ENCODE measurements around the gene GJB4. TPM values are rescaled to one million over a fixed set of nuclear protein-coding genes. Genes with fewer than 3 reads are reported as not detected.

Gene GJB4
- total RNA-seq, 1 donor from 2014 or later, result not detected

GRCh38 chr1:34794790-34795180, 35.2 kb downstream of the GJB4 start:
- peaks cover 24% of the 10 kb centered on the region for H3K4me1 Mint-ChIP-seq
- no peaks in the 10 kb centered on the region for H3K9me3 Mint-ChIP-seq
- peaks cover 2% of the 10 kb centered on the region for H3K36me3 Mint-ChIP-seq
- Histone ChIP-seq H3K4me1 (peaks cover 9% of the 10 kb centered on the region), H3K27me3 (peaks cover 83% of the 10 kb centered on the region), H3K4me3 (no peak overlapping the region), H3F3A (ENCODE audit: low read depth) (no peaks in the 10 kb centered on the region), H4K20me1 (ENCODE audit: low read depth) (peaks cover 10% of the 10 kb centered on the region), H3K9me3 (ENCODE audit: low read depth) (no peaks in the 10 kb centered on the region), H3K27ac (no peak overlapping the region), H3K4me2 (no peak overlapping the region), H3K79me2 (ENCODE audit: low read depth) (no peaks in the 10 kb centered on the region), H2AFZ (replicated peaks) (no peak overlapping the region), H3K36me3 (no peaks in the 10 kb centered on the region), H3K9ac (no peak overlapping the region)
- TF ChIP-seq EZH2phosphoT487 (IDR thresholded peaks at IDR 0.05) (no peak), CTCF (IDR thresholded peaks at IDR 0.05) (no peak), EZH2 (IDR thresholded peaks at IDR 0.05) (no peak)
- no peak overlapping the region for H3K4me3 Mint-ChIP-seq
- no peak overlapping the region for H3K27ac Mint-ChIP-seq
- no peak for DNase-seq (ENCODE audit: low spot score)
- peaks cover 11% of the 10 kb centered on the region for H3K27me3 Mint-ChIP-seq (ENCODE audit: insufficient read depth, low read depth)

GRCh38 chr1:34795916-34796315, 36.4 kb downstream of the GJB4 start:
- Histone ChIP-seq H3K27me3 (peaks cover 76% of the 10 kb centered on the region), H3K27ac (no peak overlapping the region), H3K4me2 (no peak overlapping the region), H3F3A (ENCODE audit: low read depth) (no peaks in the 10 kb centered on the region), H3K4me1 (peaks cover 9% of the 10 kb centered on the region), H3K79me2 (ENCODE audit: low read depth) (no peaks in the 10 kb centered on the region), H3K4me3 (no peak overlapping the region), H2AFZ (replicated peaks) (no peak overlapping the region), H4K20me1 (ENCODE audit: low read depth) (peaks cover 10% of the 10 kb centered on the region), H3K36me3 (no peaks in the 10 kb centered on the region), H3K9ac (no peak overlapping the region), H3K9me3 (ENCODE audit: low read depth) (no peaks in the 10 kb centered on the region)
- no peak for DNase-seq (ENCODE audit: low spot score)
- peaks cover 24% of the 10 kb centered on the region for H3K4me1 Mint-ChIP-seq
- TF ChIP-seq EZH2 (IDR thresholded peaks at IDR 0.05) (no peak), CTCF (IDR thresholded peaks at IDR 0.05) (no peak), EZH2phosphoT487 (IDR thresholded peaks at IDR 0.05) (no peak)
- H3K36me3 Mint-ChIP-seq, result peaks cover 2% of the 10 kb centered on the region
- peaks cover 9% of the 10 kb centered on the region for H3K27me3 Mint-ChIP-seq (ENCODE audit: insufficient read depth, low read depth)
- H3K9me3 Mint-ChIP-seq, result no peaks in the 10 kb centered on the region
- peak overlapping the region; percentile 78 for H3K27ac Mint-ChIP-seq
- H3K4me3 Mint-ChIP-seq, result peak overlapping the region; percentile 8

- H3K4me1 Mint-ChIP-seq, result peaks cover 22% of the 10 kb centered on the region
- H3K36me3 Mint-ChIP-seq, result peaks cover 2% of the 10 kb centered on the region
- H3K27me3 ChIP-seq, result peaks cover 66% of the 10 kb centered on the region
- TF ChIP-seq EZH2phosphoT487 (IDR thresholded peaks at IDR 0.05), result no peak
- no peak for TF ChIP-seq EZH2 (IDR thresholded peaks at IDR 0.05)
- no peak for TF ChIP-seq CTCF (IDR thresholded peaks at IDR 0.05)
- H3K79me2 ChIP-seq (ENCODE audit: low read depth), result no peaks in the 10 kb centered on the region
- no peaks in the 10 kb centered on the region for H3F3A ChIP-seq (ENCODE audit: low read depth)
- DNase-seq (ENCODE audit: low spot score), result no peak
- peaks cover 9% of the 10 kb centered on the region for H3K4me1 ChIP-seq
- H3K27me3 Mint-ChIP-seq (ENCODE audit: insufficient read depth, low read depth), result peaks cover 6% of the 10 kb centered on the region
- no peak overlapping the region for H3K4me3 ChIP-seq
- H3K36me3 ChIP-seq, result no peaks in the 10 kb centered on the region
- no peaks in the 10 kb centered on the region for H3K9me3 Mint-ChIP-seq
- H4K20me1 ChIP-seq (ENCODE audit: low read depth), result peaks cover 10% of the 10 kb centered on the region
- H3K4me2 ChIP-seq, result peak overlapping the region; percentile 27
- peak overlapping the region; percentile 46 for H3K4me3 Mint-ChIP-seq
- no peak overlapping the region for H3K9ac ChIP-seq
- H2AFZ ChIP-seq (replicated peaks), result no peak overlapping the region
- H3K27ac ChIP-seq, result no peak overlapping the region
- H3K27ac Mint-ChIP-seq, result peak overlapping the region; percentile 93
- H3K9me3 ChIP-seq (ENCODE audit: low read depth), result no peaks in the 10 kb centered on the region
Measured at GRCh38 chr1:34796990-34797389, 37.5 kb downstream of the GJB4 start.

Measured in neural progenitor cell (in vitro differentiated cells).